Bronchial epithelial cell (primary cell): ENCODE measurements around the gene TPGS1. TPM values are rescaled to one million over a fixed set of nuclear protein-coding genes. Genes with fewer than 3 reads are reported as not detected.

Experiments used
- DNase-seq: peaks from one replicate; pipeline ENCODE4 v3.0.0-alpha.2; 2010; ENCODE audit warnings: low read depth
- FAIRE-seq: peaks from 2 replicates; lab custom pipeline; 2011; peaks lifted over from hg19 to GRCh38; lab: Jason Lieb, UNC
- H3K27me3 ChIP-seq: 2 replicates; pipeline ENCODE4 v1.5.1; 2011; ENCODE audit warnings: low read length; ENCODE audit not compliant: control insufficient read depth, insufficient read depth
- H3K36me3 ChIP-seq: 2 replicates; pipeline ENCODE4 v1.5.1; 2011; ENCODE audit warnings: low read length; ENCODE audit not compliant: control insufficient read depth, insufficient read depth
- H3K4me3 ChIP-seq: 2 replicates; pipeline ENCODE4 v1.5.1; 2011; ENCODE audit warnings: mild to moderate bottlenecking, low read depth, low read length, control low read depth
- total RNA-seq: library from RNA; depleted of rRNA; stranded (reverse); fragments of >200 nt; gene quantifications from 2 replicates; pipeline ENCODE4 v1.2.1, GENCODE V29; 2014
- TF ChIP-seq, protein P1 (sequence below): IDR thresholded peaks from 2 replicates; pipeline ENCODE4 v1.5.1; 2011; ENCODE audit warnings: mild to moderate bottlenecking, moderate library complexity, low read length, control low read depth, inconsistent platforms; ENCODE audit not compliant: insufficient read depth, severe bottlenecking

TPGS1 gene
- total RNA-seq, 1 donor from 2014 or later = 23.2 TPM

GRCh38 chr19:533364-534058 is 26.2 kb downstream of the TPGS1 start:
- FAIRE-seq = no peak
- H3K4me3 ChIP-seq = peak overlapping the region; percentile 90

GRCh38 chr19:534088-534487 is 26.8 kb downstream of the TPGS1 start:
- DNase-seq = no peak
- H3K27me3 ChIP-seq = no peaks in the 10 kb centered on the region
- H3K4me3 ChIP-seq = no peak overlapping the region
- H3K36me3 ChIP-seq = peaks cover 20% of the 10 kb centered on the region
- no peak for FAIRE-seq
- TF ChIP-seq, protein P1, sequence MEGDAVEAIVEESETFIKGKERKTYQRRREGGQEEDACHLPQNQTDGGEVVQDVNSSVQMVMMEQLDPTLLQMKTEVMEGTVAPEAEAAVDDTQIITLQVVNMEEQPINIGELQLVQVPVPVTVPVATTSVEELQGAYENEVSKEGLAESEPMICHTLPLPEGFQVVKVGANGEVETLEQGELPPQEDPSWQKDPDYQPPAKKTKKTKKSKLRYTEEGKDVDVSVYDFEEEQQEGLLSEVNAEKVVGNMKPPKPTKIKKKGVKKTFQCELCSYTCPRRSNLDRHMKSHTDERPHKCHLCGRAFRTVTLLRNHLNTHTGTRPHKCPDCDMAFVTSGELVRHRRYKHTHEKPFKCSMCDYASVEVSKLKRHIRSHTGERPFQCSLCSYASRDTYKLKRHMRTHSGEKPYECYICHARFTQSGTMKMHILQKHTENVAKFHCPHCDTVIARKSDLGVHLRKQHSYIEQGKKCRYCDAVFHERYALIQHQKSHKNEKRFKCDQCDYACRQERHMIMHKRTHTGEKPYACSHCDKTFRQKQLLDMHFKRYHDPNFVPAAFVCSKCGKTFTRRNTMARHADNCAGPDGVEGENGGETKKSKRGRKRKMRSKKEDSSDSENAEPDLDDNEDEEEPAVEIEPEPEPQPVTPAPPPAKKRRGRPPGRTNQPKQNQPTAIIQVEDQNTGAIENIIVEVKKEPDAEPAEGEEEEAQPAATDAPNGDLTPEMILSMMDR = no peak

More at GRCh38 chr19:533364-534058, 26.2 kb downstream of the TPGS1 start:
- no peak for DNase-seq
- TF ChIP-seq, protein P1 = no peak
- Histone ChIP-seq H3K36me3 (peaks cover 16% of the 10 kb centered on the region), H3K27me3 (no peaks in the 10 kb centered on the region)

DNA sequence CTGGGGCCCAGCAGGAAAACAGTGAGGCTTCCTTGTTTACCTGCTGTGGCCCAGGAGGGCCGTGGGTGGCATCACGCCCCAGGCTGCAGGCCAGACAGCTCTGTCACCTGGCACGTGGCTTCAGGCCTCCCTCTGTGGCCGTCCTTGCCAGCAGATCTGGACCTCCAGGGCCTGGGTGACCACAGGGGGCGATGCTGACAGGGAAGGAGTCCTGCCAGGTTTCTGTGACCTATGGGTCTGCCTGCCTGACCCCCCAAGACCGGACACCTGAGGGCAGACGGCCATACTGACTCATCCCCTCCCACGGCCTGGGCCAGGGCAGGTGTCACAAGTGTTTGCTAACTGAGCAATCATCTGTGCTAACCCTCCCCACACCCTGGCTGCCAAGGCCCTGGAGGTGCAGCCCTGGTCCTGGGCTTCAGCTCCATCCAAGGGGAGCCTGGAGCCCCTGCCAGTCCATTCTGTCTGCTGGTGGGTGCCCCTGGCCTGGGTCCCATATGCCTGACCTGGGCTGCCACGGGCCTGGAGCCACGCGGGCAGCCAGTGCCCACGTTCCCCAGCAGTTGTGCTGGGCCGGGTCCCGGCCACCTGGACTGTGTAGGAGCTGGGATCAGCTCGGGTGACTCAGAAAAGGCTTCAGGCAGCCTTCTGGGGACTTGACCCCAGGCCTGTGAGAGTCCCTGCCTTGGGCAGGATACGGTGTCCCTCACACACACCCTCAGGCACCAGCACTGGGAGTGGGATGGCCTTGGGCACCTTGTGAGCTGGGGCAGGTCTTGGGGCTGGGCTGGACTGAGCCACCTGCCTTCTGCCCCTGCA is 27.9 kb downstream of the TPGS1 start:
- Histone ChIP-seq H3K36me3 (peaks cover 23% of the 10 kb centered on the region), H3K4me3 (no peak overlapping the region), H3K27me3 (no peaks in the 10 kb centered on the region)
- DNase-seq = peak; percentile 32
- TF ChIP-seq, protein P1 = no peak
- FAIRE-seq = no peak

GRCh38 chr19:536031-536880 is 29.0 kb downstream of the TPGS1 start:
- TF ChIP-seq, protein P1 = no peak
- Histone ChIP-seq H3K36me3 (peaks cover 23% of the 10 kb centered on the region), H3K4me3 (no peak overlapping the region), H3K27me3 (no peaks in the 10 kb centered on the region)
- DNase-seq = no peak
- FAIRE-seq = no peak

DNA sequence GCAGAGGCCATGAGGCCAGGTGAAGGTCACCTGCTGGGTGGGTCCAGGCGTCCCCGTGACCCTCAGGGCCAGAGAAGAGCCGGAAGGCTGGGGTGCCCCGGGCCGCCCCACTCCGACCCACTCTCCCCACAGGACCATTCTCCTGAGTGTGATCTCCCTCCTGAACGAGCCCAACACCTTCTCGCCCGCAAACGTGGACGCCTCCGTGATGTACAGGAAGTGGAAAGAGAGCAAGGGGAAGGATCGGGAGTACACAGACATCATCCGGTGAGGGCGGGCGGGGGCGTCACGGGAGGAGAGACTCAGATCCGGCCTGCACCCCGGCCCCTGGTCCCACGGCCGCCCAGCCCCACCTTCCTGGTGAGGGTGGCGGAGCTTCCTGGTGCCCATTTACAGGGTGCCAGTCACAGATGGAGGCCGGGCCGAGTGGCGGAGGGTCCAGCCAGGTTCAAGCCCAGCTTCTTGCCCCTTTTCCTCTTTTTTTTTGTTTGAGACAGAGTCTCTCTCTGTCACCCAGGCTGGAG is 29.6 kb downstream of the TPGS1 start:
- Histone ChIP-seq H3K27me3 (no peaks in the 10 kb centered on the region), H3K4me3 (no peak overlapping the region), H3K36me3 (peaks cover 25% of the 10 kb centered on the region)
- TF ChIP-seq, protein P1 = no peak
- DNase-seq = no peak
- no peak for FAIRE-seq
